Cardiac septum (tissue), 1 donor: ENCODE data around the gene CRABP2. TPM values are rescaled to one million over a fixed set of nuclear protein-coding genes. Genes with fewer than 3 reads are reported as not detected.

Experiments
- DNase-seq: peaks from one replicate; pipeline ENCODE4 v3.0.0-alpha.2; 2020; ENCODE audit warnings: low spot score
- intact Hi-C: fragments of 100-400 bp; cut with DNase I; formaldehyde crosslinking; loops from one replicate; pipeline ENCODE4 v1.14.0; 2022
- total RNA-seq: library from RNA; stranded (reverse); fragmentation: NEBNext Ultra II Directional; extraction: Animal tissue kit (Norgen Biotek cat#: 25700); gene quantifications from one replicate; pipeline ENCODE4 v1.2.1, GENCODE V29; 2021
- donor health status: DM: no; HTN: no; CAD: no.

The CRABP2 gene
- total RNA-seq, 1 donor from 2014 or later = 3.7 TPM

DNA sequence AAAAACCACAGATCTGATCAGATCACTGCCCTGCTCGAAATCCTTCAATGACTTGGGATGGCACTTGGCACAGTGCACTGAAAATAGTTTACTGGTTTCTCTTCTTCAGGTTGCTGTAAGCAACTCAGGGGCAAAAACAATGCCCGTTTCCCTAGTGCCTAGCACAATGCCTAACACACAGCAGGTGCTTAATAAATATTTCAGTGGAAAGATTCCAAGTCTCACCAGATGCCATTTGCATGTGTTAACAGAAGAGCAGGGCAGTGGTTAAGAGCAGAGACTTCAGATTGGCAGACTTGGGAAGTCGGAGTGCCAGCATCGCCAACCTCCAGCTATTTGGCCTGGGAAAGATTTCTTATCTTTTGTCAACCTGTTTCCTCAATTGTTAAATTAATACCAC is 12.0 kb upstream of the CRABP2 start:
- no peak for DNase-seq
- intact Hi-C loops = no loop called here

DNA sequence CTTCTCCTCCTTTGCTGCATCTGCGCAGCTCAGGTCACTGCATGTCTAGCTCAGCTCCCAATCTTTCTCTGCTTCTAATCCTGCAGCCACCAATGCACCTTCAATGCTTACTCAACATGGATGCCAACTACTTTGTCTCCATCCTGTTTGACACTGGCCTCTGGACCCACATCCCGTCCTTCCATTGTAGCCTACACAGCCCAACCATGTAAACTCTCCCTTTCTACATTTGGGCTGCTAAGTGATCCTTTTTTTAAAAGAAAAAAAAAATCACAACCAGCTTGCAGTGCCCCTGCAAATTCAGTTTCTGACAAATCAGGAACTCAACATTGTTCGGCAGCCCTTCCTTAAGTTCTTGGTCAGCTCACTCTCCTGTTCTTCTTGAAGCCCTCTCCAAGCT is 9.4 kb upstream of the CRABP2 start:
- no peak for DNase-seq
- intact Hi-C loops = no loop called here

DNA sequence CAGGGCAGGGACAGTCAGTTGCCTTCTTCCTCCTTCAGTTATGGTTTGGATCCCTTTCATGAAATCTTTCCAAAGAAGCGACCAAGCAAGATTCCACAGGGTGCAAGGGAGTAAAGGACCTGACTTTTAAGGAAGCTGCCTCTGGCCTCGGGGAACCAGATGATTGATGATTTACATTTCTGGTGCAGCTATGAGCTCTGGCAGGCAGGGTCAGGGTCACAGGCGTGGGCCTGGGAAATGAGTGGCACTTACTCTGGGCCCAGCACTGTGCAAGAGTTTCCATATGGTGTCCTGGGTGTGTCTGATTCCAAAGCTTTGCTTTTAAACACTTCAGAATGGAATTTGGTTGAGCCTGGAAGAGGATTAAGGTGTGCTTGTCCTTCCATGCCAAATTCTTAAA is 7.2 kb upstream of the CRABP2 start:
- no peak for DNase-seq

DNA sequence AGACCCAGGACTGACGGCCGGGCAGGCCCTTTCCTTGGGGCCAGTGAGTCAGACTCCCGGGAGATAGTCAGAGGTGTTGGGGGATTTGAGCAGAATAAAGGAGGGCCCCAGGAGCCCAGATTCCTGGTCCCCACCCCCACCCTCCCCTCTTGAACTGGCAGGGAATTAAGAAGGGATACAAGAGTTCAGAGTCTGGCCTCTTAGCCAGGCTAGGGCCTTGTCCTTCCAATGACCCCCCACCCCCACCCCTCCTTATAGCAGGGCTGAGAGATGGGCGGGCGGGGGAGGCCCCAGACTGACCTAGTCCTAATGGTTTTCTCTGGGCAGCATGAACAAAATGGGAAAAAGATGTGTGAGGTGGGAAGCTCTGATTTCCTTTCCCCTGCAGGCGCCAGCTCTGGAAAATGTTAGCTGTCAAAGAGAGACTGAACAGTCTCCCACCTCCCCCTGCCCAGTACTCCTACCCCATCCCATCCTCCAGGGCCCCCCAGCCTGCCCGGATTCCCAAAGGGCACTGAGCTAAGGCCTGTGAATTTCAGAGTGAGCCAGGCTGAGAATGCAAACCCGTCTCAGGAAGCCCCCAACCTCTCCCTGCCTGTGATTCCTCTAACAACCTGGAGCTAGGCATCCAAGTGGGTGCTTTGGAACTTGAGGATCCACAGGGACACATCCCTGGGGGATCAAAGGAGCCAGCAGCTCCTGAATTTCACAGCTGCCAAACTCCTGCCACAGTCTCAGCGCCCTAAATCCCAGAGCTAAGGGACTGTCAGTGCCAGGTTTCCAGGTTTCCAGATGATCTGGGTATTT is 5.8 kb upstream of the CRABP2 start:
- no peak for DNase-seq
- intact Hi-C loops = no loop called here

More for the DNA sequence above, 7.2 kb upstream of the CRABP2 start:
- intact Hi-C loops = no loop called here

DNA sequence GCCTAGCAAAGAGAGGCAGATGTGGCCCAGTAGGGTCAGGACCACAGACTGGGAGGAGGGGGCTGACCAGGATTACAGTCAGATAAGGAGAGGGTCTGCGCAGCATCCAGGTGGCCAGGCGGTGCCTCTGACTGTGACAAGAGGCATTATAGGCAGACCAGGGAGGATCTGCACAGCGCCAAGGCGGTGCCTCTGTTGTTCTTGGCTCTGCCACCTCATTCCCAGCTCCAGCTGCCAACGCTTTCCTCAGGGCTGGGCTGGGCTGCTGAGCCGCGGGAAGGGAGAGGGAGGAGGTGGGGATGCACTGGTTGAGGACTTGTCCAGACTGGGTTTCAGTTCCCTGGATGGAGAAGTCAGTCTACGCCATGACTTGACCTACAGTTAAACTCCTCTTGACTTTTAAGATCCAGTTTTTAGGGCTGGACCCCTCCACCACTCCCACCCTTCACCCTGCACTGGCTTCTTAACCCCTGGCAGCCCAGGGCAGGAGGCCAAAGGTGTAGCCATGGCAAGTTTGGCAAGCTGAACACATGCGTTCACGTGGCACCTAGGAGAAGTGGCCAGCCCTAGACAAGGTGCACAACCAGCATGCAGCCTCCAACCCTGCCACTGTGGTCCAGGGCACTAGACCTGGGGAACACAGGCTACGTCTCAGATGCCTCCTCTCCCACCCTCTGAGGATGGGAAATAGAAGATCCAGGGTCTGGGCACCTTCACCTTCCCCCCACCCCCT is 4.5 kb upstream of the CRABP2 start:
- DNase-seq = no peak
- intact Hi-C loops = no loop called here

DNA sequence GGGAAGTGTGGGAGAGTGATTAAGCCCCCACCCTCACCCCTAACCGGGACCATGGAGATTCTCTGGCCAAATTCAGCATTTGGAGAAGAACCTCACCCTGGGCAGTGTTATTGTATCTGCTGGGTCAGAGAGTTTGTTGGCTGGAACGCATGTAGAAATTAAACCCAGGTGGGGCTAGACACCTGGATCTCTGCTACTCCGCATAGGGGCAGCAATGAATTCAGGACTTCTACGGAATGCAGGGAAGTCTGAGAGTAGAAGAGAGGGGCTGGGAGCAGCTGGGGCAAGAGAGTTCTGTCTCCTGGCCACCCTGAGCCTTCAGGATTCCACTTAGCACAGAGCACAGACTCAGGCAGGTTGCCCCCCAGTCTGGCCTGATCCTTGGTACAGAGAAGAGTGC is 3.6 kb upstream of the CRABP2 start:
- intact Hi-C loops = no loop called here
- DNase-seq = no peak

DNA sequence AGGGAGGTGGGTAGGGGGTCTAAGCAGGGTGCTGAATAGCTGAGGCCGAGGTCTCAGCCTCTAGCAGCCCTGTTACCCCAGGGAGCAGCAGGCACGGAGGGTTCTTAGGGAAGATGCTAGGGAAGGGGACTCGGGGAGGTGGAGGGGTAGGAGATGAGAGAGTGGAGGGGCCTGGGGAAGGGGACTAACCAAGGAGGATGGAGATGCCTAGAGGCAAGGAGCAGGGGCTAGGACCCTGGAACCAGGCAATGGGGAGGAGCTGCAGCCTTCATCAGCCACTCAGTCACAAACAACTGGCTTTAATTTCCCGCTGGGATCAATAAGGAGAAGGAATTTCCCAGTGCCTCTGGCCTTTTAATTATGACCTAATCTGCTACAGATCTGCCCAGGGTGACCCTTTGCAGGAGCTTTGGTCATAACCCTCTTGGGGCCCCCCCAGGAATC is 2.9 kb upstream of the CRABP2 start:
- DNase-seq = no peak
- intact Hi-C loops = no loop called here

DNA sequence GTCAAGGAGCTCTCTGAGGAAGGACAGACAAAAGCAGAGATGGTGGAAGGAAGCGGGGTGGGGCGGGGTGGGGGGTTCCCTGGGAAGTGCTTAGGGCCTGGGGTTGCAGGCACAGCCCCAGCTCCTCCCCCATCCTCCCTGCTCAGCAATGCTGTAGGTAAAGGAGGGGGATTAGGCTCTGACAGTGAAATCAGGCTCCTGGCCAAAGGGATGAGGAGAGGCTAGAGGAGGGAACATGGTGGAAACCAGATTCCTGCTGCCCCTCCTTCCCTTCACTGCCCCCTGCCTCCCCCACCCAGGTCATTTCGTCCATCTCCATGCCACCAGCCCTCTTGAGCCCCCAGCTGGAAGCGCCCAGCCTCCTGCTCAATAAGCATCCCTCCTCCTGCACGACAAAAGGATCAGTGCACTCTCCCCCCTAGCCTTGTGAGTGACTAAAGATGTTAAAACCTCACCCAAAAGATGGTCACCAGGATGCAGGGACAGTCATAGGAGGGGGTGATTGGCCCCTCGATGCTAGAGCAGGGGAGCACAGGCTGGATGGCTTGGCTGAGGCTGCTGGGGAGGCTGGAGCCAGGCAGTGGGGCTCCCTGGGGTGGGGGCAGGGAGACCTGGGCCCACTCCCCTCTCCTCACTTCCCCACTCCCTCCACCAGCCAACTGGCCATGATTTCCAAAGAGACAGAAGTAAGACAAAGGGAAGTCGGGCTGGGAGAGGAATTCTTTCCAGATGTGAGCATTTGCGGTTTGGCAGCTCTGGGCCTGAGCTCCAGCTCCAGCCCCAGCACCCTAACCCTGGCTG is 2.2 kb upstream of the CRABP2 start:
- DNase-seq = no peak
- intact Hi-C loops = no loop called here

DNA sequence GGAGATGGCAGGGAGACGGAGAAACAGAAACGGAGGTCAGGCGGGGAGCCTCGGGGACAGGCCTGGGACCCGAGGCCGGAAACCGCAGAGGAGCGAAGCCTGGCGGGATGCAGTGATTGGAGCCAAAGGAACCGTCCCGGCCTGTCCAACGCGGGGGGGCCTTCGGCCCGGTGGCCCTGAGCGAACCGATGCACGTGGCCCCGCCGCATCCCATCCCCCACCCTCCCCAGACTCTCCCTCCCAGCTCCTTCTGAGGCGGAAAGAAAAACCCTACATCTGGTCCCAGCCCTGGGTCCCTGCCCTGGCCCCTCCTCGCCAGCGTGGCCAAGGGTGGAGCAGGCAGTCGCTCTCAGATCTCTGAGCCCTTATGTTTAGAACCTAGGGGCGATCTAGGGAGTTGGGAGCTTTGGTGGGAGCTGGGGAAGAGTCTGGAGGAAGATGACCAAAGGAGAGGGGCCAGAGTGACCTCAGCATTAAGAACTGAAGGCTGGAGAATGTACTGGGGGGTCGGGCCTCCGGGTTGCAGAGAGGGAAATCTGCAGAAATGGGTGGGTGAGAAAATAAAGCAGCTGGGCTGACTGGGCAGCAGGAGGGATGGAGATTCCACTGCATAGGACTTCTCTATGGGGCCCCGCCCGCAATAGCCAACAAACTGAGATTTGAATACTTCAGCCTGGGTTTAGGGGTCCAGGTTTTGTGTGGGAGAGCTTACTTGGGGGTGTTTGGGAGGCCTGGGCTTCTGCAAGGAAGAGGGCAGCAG is 1.5 kb upstream of the CRABP2 start:
- DNase-seq = no peak
- intact Hi-C loops = no loop called here

DNA sequence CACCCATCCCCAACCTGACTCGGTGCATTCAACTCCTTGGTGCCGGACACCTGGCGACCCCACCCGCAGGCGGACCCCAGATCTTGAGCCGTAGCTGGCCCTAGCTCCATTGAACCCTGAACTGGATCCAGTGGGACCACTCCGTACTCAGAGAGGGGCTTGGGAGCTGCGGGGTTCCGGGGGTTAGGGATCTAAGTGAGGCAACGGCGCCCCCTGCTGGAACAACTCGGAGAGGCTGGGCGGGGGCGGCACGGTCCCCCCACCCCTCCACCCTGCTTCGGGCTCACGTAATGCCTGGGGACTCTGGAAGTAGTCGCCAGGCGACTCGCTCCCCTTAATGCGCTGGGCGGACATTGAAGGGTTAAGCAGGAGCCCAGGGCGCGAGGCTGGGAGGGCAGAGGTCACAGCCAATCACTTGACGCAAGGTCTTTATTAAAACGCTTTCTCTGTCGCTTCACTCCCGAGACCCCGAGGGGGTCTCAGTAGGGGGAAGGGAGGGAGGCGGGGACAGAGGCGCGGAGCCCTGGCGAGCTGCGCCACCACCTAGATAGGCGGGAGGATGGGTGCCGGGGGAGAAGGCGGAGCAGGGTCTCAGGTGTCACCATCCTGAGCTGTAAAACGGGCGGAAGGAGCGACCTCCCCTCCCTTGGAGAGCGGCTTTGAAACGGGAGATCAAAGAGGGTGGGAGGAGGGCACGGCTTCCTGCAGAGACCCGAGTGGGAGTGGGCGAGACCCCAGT is 704 bp upstream of the CRABP2 start:
- intact Hi-C loops = no loop called here
- DNase-seq = no peak

DNA sequence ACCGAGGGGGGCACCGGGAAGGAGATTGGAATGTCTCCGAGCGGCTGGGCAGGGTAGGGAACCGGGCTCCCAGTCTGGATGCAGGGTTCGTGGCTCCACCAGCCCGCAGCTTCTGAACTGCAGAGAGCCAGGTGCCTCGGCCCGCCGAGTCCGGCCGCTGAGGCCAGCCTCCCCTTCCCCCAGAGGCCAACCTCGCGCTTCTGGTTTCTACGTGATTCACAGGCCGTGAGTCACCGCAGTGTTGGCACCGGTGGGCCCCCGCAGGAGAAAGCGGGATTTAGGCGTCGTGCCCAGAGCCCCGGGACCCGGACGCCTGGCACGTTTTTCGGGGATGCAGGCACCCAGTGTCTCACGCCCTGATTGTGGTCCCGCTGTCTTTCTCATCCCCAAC is 458 bp downstream of the CRABP2 start:
- DNase-seq = no peak
- intact Hi-C loops = no loop called here

DNA sequence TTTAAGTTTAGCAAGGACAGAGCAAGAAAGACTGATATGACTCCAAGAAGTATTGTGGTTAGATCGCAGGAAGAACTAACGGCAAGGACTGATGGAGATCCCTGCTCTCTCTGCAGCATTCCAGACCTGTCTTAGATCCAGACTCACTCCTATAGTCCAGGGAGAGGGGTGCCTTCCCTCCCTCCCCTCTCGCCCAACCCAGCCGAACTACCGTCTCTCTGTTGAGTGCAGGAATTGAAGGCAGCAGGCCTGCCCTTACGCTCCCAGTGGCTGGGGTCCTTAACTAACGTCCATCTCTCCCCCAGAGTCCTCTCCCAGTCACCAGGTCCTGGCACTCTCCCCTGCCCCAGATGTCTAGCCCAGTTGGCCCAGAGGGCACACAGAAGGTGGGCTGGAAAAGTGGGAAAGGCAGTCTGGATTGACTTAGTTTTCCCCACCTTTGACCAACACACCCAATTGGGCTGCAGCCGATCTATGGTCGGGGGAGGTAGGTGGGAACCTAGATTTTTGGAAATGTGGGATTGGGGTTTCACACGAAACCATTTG is 1.1 kb downstream of the CRABP2 start:
- no peak for DNase-seq
- intact Hi-C loops = no loop called here

DNA sequence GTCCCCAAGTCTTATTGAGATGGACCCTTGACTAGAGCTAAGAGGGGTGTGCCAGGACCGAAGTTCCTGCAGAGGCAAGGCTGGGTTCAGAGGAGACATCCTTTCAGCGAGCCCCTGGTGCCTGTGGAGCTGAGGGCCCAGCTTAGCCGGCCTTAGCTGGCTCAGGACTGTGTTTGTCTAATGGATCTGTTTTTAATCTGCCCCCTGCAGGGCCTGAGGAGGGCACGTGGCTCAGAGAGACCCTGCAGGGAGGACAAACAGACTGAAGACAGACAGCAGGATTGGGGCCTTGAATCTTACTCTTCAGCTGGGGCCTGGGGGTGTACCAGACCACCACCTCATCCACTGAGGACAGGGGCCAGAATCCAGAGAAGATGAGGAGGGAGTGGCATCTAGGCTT is 1.6 kb downstream of the CRABP2 start:
- DNase-seq = no peak
- intact Hi-C loops = no loop called here

DNA sequence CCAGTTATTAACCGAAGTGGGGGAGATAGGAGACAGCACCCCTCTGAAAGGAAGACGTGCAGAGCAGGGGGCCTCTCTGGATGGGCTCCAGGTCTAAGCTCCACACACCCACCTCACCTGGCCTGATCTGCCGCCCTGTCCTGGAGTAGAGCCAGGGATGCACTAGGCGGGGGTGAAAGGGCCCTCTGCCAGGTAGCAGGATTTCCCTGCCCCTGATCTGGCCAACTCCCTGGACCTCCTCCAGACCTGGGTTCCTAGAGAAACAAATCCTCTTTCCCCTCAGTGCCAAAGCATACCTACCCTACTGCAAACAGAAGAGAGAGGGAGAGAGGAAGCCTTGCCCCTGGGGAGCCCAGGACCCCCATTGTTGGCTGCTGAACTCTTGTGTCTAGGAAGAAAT is 2.0 kb downstream of the CRABP2 start:
- no peak for DNase-seq
- intact Hi-C loops = no loop called here

DNA sequence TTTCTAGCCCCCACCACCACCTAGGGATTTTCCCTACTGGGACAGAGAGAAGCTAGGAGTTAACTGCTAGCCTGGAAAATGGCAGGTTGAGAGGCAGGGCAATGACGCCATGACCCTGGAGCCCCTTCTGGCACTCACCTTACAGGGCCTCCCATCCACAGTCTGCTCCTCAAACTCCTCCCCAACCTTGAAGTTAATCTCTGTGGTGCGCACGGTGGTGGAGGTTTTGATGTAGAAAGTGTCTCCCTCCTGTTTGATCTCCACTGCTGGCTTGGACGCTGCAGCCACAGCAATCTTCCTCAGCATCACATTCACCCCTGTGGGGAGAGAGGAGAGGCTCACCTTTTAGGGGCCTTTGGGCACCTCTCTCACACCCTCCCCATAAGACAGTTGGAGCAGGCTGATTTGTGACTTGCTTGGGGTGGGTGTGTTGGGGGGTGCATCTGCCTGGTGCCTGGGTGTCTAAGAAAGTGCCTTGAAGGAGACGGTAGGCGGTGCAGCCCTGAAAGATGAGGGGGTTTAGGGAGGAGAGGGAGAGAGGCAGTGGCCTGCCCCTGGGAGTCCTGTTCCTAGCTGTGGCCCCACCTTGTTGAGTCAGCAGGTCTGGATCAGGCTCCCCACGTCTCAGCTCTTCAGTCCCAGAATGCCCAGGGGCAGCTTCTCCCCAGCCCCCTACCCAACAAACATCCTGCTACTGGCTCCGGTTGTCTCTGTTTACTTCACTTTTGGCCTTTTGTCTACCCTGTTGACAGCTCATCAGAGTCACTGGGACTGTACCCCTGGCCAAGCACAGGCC is 4.4 kb downstream of the CRABP2 start:
- no peak for DNase-seq
- intact Hi-C loops = no loop called here

DNA sequence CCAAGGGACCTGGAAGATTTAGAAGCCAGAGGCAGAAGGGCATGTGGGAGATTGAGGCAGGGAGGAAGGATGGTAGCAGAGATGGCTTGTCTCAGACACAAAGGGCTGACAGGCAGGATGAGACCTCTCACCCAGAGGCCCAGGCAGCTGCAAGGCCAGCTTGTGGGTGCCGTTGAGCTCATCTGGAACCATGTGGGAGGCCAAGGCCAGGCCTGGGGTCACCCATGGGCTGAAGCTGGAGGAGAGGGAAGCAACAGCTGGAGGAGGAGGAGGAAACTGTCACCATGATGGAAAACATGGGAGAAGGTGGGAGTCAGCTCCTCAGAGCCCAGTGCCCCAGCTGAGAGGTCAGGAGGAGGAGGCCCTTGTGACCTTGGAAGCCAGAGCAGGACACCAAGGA is 6.4 kb downstream of the CRABP2 start:
- intact Hi-C loops = loop anchor here (10.0 kb wide), 2 partner anchors 156 to 186 kb away; partner anchors contain the start of gene INSRR
- no peak for DNase-seq

DNA sequence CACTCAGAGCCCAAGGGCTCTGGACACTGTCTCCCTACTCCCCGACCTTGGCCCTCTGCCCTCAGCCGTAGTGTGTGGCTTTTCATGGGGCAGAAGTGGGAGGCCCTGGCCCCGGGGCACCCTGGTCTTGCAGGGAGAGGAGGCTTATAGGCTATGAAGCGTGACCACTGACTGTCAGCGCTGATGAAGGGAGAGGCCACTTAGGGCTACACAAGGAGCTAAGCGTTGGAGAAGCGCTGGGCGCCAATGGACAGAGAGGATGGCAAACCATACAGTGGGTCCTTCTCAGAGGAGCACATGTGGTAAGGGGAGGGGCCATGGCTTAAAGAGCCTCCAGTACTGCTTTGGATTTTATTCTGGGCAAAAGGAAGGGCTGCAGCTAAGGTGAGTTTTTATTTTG is 7.9 kb downstream of the CRABP2 start:
- no peak for DNase-seq
- intact Hi-C loops = loop anchor here (10.0 kb wide), 2 partner anchors 157 to 187 kb away; partner anchors contain the start of gene INSRR

DNA sequence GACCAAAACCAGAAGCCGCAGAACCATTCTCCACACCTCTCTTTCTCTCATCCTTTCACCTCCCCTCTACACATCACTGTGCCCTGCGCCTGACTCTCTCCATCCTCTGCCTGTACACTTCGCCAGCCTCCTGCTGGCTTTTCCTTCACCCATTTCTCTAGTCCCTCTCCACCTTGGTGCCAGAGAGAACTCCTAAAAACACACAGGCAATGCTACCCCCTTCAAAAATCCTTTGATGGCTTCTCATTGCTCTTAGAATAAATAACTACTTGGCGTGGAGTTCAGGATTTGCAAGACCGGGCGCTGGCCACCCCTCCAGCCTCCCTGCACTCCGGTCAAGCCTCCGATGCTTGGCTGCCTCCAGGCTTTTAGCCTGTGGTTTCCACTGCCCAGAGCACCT is 8.6 kb downstream of the CRABP2 start:
- intact Hi-C loops = loop anchor here (10.0 kb wide), 2 partner anchors 158 to 188 kb away; partner anchors contain the start of gene INSRR
- no peak for DNase-seq
